Measurements from ENCODE around the gene RXRB.

DNA sequence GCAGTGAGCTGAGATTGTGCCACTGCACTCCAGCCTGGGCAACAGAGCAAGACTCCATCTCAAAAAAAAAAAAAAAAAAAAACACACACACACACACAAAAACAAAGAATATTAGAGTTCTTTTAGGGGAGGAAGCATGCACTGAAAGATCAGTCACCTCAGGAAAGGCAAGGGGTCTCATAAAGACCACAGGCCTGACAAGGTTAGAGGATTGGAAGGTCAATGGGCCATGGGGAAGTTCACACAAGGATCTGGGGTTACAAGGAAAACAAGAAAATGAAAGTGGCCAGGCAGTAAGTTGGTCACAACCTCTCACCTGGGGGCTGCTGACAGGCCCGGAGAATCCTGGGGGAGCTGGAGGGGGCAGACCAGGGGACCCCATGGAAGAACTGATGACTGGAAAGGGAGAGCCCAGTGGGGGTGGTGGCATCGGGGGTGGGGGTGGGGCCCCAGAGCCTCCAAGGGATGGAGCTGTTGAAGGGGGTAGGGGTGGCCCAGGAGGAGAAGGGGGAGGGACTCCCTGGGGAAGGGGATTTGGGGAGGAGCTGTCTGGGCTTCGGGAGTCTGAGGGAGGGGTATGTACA lies 1.5 kb downstream of the RXRB start:
- no peak for TF ChIP-seq CTCF (IDR thresholded peaks at IDR 0.05; ENCODE audit: control extremely low read depth in 1 of 3, insufficient read depth in 1 of 3, low read depth in 1 of 3, low read length in 3 of 3)
- TF ChIP-seq CBX5 (IDR thresholded peaks at IDR 0.05; ENCODE audit: low read depth, low read length), result no peak
- TF ChIP-seq ASH2L (IDR thresholded peaks at IDR 0.05; ENCODE audit: low read length), result no peak
- no peak for TF ChIP-seq JUND (IDR thresholded peaks at IDR 0.05; ENCODE audit: low read length)
- TF ChIP-seq CEBPB (IDR thresholded peaks at IDR 0.05; ENCODE audit: low read depth, low read length), result no peak
- no peak for TF ChIP-seq E2F6 (IDR thresholded peaks at IDR 0.05)
- no peak for TF ChIP-seq ZNF274 (IDR thresholded peaks at IDR 0.05; ENCODE audit: borderline replicate concordance, extremely low read depth, low read length)
- no peak for TF ChIP-seq POLR2A (IDR thresholded peaks at IDR 0.05; ENCODE audit: control extremely low read depth in 1 of 2, low read depth in 2 of 2, low read length in 2 of 2)
- no peak for TF ChIP-seq EZH2 (IDR thresholded peaks at IDR 0.05; ENCODE audit: low read depth, low read length, severe bottlenecking)
- TF ChIP-seq EGR1 (IDR thresholded peaks at IDR 0.05; ENCODE audit: borderline replicate concordance, low read depth, low read length), result no peak
- TF ChIP-seq RAD21 (IDR thresholded peaks at IDR 0.05 in 1 of 2, conservative IDR thresholded peaks at IDR 0.05 in 1 of 2; ENCODE audit: low read depth in 2 of 2, low read length in 2 of 2), result no peak
- TF ChIP-seq YY1 (IDR thresholded peaks at IDR 0.05; ENCODE audit: low read depth, low read length), result no peak
- no peak for TF ChIP-seq POU5F1 (IDR thresholded peaks at IDR 0.05; ENCODE audit: low read depth, low read length)
- TF ChIP-seq, protein P1, sequence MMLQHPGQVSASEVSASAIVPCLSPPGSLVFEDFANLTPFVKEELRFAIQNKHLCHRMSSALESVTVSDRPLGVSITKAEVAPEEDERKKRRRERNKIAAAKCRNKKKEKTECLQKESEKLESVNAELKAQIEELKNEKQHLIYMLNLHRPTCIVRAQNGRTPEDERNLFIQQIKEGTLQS (IDR thresholded peaks at IDR 0.05; ENCODE audit: insufficient read depth, low read depth, low read length), result no peak

Data from H1 (cell line).